D721Med (cell line): ENCODE results near the gene ENO4.
A peak's percentile ranks its signal among the peaks of the same experiment; 100 is the strongest.

Experiments
- DNase-seq: peaks from one replicate; pipeline ENCODE4 v3.0.0; 2011; ENCODE audit warnings: low spot score; ENCODE audit not compliant: insufficient read length
- FAIRE-seq: peaks from 2 replicates; lab custom pipeline; 2011; peaks lifted over from hg19 to GRCh38; lab: Jason Lieb, UNC
- TF ChIP-seq, protein P1 (sequence below): IDR thresholded peaks from 2 replicates; pipeline ENCODE4 v1.5.1; 2012; ENCODE audit warnings: mild to moderate bottlenecking, control low read depth; ENCODE audit not compliant: insufficient read depth; ENCODE audit errors: missing control alignments

Gene ENO4

DNA sequence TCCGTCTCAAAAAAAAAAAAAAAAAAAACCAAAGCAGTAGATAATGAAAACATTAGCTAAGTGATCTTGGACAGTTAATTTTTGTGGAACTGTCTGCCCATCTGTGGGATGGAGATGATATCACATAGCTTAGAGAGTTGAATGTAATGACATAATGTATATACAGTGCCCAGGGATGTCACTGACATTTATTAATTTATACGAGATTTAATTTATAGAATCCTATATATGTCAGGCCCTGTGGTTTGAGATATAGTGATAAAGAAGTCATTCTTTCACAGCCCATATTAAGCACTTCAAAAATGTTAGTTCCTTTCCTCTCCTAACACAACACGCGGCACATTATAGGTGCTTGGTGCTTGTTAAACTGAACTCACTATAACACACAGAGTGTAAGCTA, 4.0 kb downstream of the ENO4 start:
- TF ChIP-seq, protein P1, sequence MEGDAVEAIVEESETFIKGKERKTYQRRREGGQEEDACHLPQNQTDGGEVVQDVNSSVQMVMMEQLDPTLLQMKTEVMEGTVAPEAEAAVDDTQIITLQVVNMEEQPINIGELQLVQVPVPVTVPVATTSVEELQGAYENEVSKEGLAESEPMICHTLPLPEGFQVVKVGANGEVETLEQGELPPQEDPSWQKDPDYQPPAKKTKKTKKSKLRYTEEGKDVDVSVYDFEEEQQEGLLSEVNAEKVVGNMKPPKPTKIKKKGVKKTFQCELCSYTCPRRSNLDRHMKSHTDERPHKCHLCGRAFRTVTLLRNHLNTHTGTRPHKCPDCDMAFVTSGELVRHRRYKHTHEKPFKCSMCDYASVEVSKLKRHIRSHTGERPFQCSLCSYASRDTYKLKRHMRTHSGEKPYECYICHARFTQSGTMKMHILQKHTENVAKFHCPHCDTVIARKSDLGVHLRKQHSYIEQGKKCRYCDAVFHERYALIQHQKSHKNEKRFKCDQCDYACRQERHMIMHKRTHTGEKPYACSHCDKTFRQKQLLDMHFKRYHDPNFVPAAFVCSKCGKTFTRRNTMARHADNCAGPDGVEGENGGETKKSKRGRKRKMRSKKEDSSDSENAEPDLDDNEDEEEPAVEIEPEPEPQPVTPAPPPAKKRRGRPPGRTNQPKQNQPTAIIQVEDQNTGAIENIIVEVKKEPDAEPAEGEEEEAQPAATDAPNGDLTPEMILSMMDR, result no peak
- FAIRE-seq (no peak), DNase-seq (no peak)

DNA sequence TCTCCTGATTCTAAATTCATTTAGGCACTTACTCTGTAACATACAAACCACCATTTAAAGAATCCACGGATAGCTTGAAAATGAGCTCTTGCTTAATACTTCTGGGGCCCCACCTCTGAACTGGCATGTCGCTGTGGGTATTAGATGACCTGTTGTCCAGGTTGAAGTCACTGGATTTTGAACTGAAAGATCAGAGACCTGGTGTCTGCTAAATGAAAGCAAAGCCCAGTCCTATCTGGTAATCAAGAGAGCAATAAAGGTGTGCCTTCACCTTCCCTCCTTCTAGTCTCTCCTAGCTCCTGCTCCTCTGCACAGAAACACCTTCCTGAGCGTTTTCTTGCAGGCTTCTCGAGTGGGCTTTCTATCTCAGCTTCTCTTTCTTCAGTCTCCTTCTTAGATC, 4.4 kb downstream of the ENO4 start:
- DNase-seq (no peak), FAIRE-seq (no peak)

DNA sequence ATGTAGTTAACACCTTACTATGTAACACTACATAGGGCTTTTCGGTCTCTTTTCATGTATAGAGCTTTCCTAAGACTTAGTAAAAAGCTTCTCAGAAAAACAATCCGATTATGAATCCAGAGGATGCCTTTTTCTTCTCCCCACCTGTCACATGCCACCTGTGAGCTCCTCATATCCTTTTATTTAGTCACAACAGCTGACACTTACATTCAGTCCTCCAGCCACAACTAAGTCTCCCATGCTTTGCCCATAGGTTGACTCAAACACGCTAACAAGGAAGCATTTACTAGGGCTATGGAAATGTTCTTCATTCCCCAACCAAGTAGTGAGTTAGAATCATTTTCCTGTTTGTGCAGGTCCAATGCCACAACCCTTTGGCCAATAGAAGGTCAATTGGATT, 7.9 kb downstream of the ENO4 start:
- FAIRE-seq (no peak), DNase-seq (peak; percentile 29)
- TF ChIP-seq, protein P1, result no peak

More for the DNA sequence above, 4.4 kb downstream of the ENO4 start:
- TF ChIP-seq, protein P1, result no peak

DNA sequence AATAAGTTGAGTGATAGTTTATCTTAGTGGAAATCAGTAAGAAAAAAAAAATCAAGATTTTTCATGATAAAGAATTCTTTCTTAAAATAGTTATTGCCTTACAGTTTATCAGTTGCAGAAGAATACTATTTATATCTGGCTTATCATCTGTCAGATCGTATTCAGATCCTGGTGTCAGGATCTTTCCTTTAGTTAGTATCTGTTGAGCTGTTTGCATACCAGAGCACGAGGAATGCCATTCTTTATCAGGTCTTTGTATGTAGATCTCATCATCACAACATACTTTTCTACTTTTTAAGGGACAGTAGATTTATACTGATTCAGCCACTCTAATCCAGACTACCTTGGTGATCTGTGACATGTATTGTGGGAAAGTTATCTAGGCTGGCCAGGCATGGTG, 12.5 kb downstream of the ENO4 start:
- no peak for FAIRE-seq

DNA sequence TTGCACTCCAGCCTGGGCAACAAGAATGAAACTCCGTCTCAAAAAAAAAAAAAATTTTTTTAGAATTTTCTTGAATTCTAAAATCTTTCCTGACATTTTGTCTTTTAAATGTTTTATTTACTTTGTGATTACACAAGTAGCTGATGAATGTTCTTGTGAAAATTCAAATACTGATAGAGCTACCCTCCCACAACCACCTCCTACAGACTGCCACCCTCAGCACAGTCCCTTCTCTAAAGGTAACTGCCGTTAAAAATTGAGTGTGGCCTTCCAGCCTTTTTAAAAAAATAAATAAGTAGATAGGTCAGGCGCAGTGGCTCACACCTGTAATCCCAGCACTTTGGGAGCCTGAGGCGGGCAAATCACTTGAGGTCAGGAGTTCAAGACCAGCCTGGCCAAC, 15.1 kb downstream of the ENO4 start:
- FAIRE-seq, result no peak
- no peak for DNase-seq
- TF ChIP-seq, protein P1, result no peak

More for the DNA sequence above, 12.5 kb downstream of the ENO4 start:
- no peak for DNase-seq
- TF ChIP-seq, protein P1, result no peak

DNA sequence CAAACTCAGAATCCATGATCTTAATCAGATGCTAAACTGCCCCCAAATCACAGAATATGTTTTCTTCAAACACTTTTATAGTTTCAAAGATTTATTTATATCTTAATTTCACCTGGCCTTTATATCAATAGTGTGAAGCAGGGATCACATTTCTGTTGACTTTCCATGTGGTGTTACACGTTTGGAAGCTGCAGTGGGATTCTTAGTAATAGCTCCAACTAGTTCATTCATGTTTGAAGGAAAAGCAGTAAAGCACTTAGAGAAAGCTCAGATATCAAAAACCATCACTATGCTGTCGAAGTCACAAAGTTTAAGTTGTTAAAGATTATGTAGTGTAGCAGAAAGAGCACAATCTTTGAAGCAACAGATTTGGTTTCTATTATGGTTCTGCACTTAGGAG, 16.8 kb downstream of the ENO4 start:
- DNase-seq, result no peak
- TF ChIP-seq, protein P1, result no peak
- no peak for FAIRE-seq

DNA sequence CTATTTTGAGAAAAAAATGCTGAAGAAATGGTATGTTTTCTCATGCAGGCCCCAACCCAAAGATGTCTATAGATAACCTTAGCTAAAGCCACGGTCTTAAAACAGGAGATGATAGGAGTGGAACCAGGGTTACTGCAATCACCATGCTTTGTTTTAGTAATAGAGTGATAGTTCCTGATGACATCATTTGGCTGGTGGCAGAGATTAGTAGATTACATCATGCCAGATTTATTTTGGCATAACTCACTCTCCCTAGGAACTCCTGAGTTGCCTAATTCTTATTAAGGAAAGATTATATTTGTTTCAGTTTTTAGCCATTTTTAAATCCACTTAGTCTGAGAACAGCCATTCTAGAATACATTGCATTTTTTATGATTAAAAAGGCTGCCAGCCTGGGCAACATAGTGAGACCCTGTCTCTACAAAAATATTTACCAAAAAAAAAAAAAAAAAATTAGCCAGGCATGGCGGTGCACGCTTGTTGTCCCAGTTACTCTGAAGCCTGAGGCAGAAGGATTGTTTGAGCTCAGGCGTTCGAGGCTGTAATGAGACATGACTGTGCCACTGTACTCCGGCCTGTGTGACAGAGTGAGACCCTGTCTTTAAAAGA, 17.8 kb downstream of the ENO4 start:
- TF ChIP-seq, protein P1, result no peak
- DNase-seq (no peak), FAIRE-seq (no peak)
